Measurements from ENCODE around the gene ACOT7.
A peak's percentile ranks its signal among the peaks of the same experiment; 100 is the strongest.

The ACOT7 gene

GRCh38 chr1:6262555-6263420 is 130.8 kb downstream of the ACOT7 start:
- no peak for DNase-seq

- peak; percentile 79 for DNase-seq
Measured at GRCh38 chr1:6261615-6261995, 132.0 kb downstream of the ACOT7 start.

GRCh38 chr1:6260961-6261614 is 132.5 kb downstream of the ACOT7 start, which contains the start of gene GPR153:
Gene GPR153, minus strand, starts transcription at chr1:6261098. Its CDS starts 6,193 bp downstream, at chr1:6254905.
- DNase-seq = peak; percentile 86

- peak; percentile 77 for DNase-seq
Measured at GRCh38 chr1:6260433-6260934, 133.1 kb downstream of the ACOT7 start.

- peak; percentile 96 for DNase-seq
Measured at GRCh38 chr1:6259491-6260362, 133.8 kb downstream of the ACOT7 start.

GRCh38 chr1:6258675-6259074 is 134.9 kb downstream of the ACOT7 start:
- DNase-seq = no peak

GRCh38 chr1:6257541-6258069 is 136.0 kb downstream of the ACOT7 start:
- no peak for DNase-seq

- no peak for DNase-seq
Measured at GRCh38 chr1:6256645-6257044, 136.9 kb downstream of the ACOT7 start.

- no peak for DNase-seq
Measured at GRCh38 chr1:6254691-6255090, 138.9 kb downstream of the ACOT7 start.

- DNase-seq = no peak
Measured at GRCh38 chr1:6253380-6253779, 140.2 kb downstream of the ACOT7 start.

GRCh38 chr1:6252374-6252710 is 141.2 kb downstream of the ACOT7 start:
- DNase-seq = no peak

- DNase-seq = no peak
Measured at GRCh38 chr1:6251681-6252373, 141.7 kb downstream of the ACOT7 start.

- DNase-seq = no peak
Measured at GRCh38 chr1:6251233-6251632, 142.3 kb downstream of the ACOT7 start.

GRCh38 chr1:6249739-6250689 is 143.6 kb downstream of the ACOT7 start:
- DNase-seq = no peak

GRCh38 chr1:6248932-6249738 is 144.4 kb downstream of the ACOT7 start:
- DNase-seq = no peak

- no peak for DNase-seq
Measured at GRCh38 chr1:6248161-6248776, 145.3 kb downstream of the ACOT7 start.

- DNase-seq = no peak
Measured at GRCh38 chr1:6247651-6248050, 145.9 kb downstream of the ACOT7 start.

- DNase-seq = peak; percentile 99
Measured at GRCh38 chr1:6246497-6247467, 146.8 kb downstream of the ACOT7 start.
